SK-N-SH treated with all-trans-retinoic acid at 6 μM for 48 hours (cell line): ENCODE measurements around the gene DHX34.

ENCODE experiments used
- ATAC-seq: fragments of 200-7000 bp; cut with Tn5 transposase; 3 replicates; pipeline ENCODE4 v1.9.1; 2020; ENCODE audit warnings: mild to moderate bottlenecking, moderate library complexity
- ARNTL ChIP-seq: fragments of 450-650 bp; formaldehyde crosslinking; IDR thresholded peaks from 2 replicates; pipeline ENCODE4 v1.5.0; 2020; ENCODE audit warnings: low read depth, mild to moderate bottlenecking, moderate library complexity, borderline replicate concordance
- BACH2 ChIP-seq: fragments of 250-450 bp; sonication (Bioruptor Pico); IDR thresholded peaks from 2 replicates; pipeline ENCODE4 v1.9.0; 2021; ENCODE audit warnings: mild to moderate bottlenecking, borderline replicate concordance
- CREB5 ChIP-seq: fragments of 250-450 bp; sonication (Bioruptor Pico); IDR thresholded peaks from 2 replicates; pipeline ENCODE4 v1.5.1; 2020; ENCODE audit warnings: low read depth, mild to moderate bottlenecking, moderate library complexity
- CSDC2 ChIP-seq: fragments of 250-450 bp; sonication (Bioruptor Pico); IDR thresholded peaks from 2 replicates; pipeline ENCODE4 v1.5.0; 2020; ENCODE audit warnings: mild to moderate bottlenecking, moderate library complexity
- CSRNP3 ChIP-seq: fragments of 250-450 bp; sonication (Bioruptor Pico); IDR thresholded peaks from 2 replicates; pipeline ENCODE4 v1.5.1; 2021; ENCODE audit warnings: mild to moderate bottlenecking, moderate library complexity
- ESRRG ChIP-seq: fragments of 250-450 bp; sonication (Bioruptor Pico); IDR thresholded peaks from 2 replicates; pipeline ENCODE4 v1.6.1; 2021; ENCODE audit warnings: mild to moderate bottlenecking
- GLIS3 ChIP-seq: fragments of 250-450 bp; sonication (Bioruptor Pico); IDR thresholded peaks from 2 replicates; pipeline ENCODE4 v1.5.0; 2020; ENCODE audit warnings: mild to moderate bottlenecking, moderate library complexity
- ISL1 ChIP-seq: fragments of 250-450 bp; sonication (Bioruptor Pico); IDR thresholded peaks from 2 replicates; pipeline ENCODE4 v2.1.2; 2022; ENCODE audit warnings: mild to moderate bottlenecking, moderate library complexity
- OSR1 ChIP-seq: fragments of 250-450 bp; sonication (Bioruptor Pico); IDR thresholded peaks from 2 replicates; pipeline ENCODE4 v1.8.0; 2022; ENCODE audit warnings: moderate library complexity, mild to moderate bottlenecking, inconsistent platforms
- PATZ1 ChIP-seq: fragments of 250-450 bp; sonication (Bioruptor Pico); IDR thresholded peaks from 2 replicates; pipeline ENCODE4 v1.8.0; 2020; ENCODE audit warnings: mild to moderate bottlenecking, moderate library complexity, borderline replicate concordance
- POU6F1 ChIP-seq: fragments of 250-450 bp; sonication (Bioruptor Pico); IDR thresholded peaks from 2 replicates; pipeline ENCODE4 v1.8.0; 2021; ENCODE audit warnings: low read depth, mild to moderate bottlenecking, moderate library complexity, borderline replicate concordance
- PPARA ChIP-seq: fragments of 250-450 bp; sonication (Bioruptor Pico); IDR thresholded peaks from 2 replicates; pipeline ENCODE4 v1.5.0; 2020; ENCODE audit warnings: mild to moderate bottlenecking, borderline replicate concordance
- RARB ChIP-seq: fragments of 250-450 bp; sonication (Bioruptor Pico); IDR thresholded peaks from 2 replicates; pipeline ENCODE4 v1.8.0; 2021; ENCODE audit warnings: mild to moderate bottlenecking, moderate library complexity
- SNAI2 ChIP-seq: fragments of 250-450 bp; sonication (Bioruptor Pico); IDR thresholded peaks from 2 replicates; pipeline ENCODE4 v1.5.0; 2020; ENCODE audit warnings: mild to moderate bottlenecking, moderate library complexity
- TCF4 ChIP-seq: fragments of 250-450 bp; sonication (Bioruptor Pico); IDR thresholded peaks from 2 replicates; pipeline ENCODE4 v1.8.0; 2021; ENCODE audit warnings: mild to moderate bottlenecking, moderate library complexity, borderline replicate concordance
- TOX ChIP-seq: fragments of 250-450 bp; sonication (Bioruptor Pico); IDR thresholded peaks from 2 replicates; pipeline ENCODE4 v1.8.0; 2021; ENCODE audit warnings: mild to moderate bottlenecking, moderate library complexity, borderline replicate concordance
- TSHZ2 ChIP-seq: fragments of 250-450 bp; sonication (Bioruptor Pico); IDR thresholded peaks from 2 replicates; pipeline ENCODE4 v1.5.0; 2020; ENCODE audit warnings: mild to moderate bottlenecking, moderate library complexity
- ZC3H10 ChIP-seq: fragments of 250-450 bp; sonication (Bioruptor Pico); IDR thresholded peaks from 2 replicates; pipeline ENCODE4 v1.5.1; 2021; ENCODE audit warnings: mild to moderate bottlenecking, moderate library complexity
- ZFP3 ChIP-seq: fragments of 250-450 bp; sonication (Bioruptor Pico); IDR thresholded peaks from 2 replicates; pipeline ENCODE4 v1.5.0; 2020; ENCODE audit warnings: mild to moderate bottlenecking, moderate library complexity
- ZFP30 ChIP-seq: fragments of 450-650 bp; formaldehyde crosslinking; IDR thresholded peaks from 2 replicates; pipeline ENCODE4 v1.5.0; 2022; ENCODE audit warnings: mild to moderate bottlenecking, moderate library complexity
- ZNF565 ChIP-seq: fragments of 450-650 bp; formaldehyde crosslinking; conservative IDR thresholded peaks from 2 replicates; pipeline ENCODE4 v1.5.0; 2020; ENCODE audit warnings: low read depth, mild to moderate bottlenecking, moderate library complexity
- ZNF70 ChIP-seq: fragments of 450-650 bp; formaldehyde crosslinking; IDR thresholded peaks from 2 replicates; pipeline ENCODE4 v1.5.0; 2020; ENCODE audit warnings: mild to moderate bottlenecking, moderate library complexity
- ZNF8 ChIP-seq: fragments of 450-650 bp; formaldehyde crosslinking; IDR thresholded peaks from 2 replicates; pipeline ENCODE4 v1.5.0; 2020; ENCODE audit warnings: mild to moderate bottlenecking, moderate library complexity

DHX34 gene

GRCh38 chr19:47376589-47377144 is 27.6 kb downstream of the DHX34 start:
- TF ChIP-seq BACH2 (CRISPR knock-in tag) (no peak), PATZ1 (CRISPR knock-in tag) (no peak), CSDC2 (CRISPR knock-in tag) (no peak), GLIS3 (CRISPR knock-in tag) (no peak), ARNTL (CRISPR knock-in tag) (no peak), ZNF8 (CRISPR knock-in tag) (no peak), CSRNP3 (CRISPR knock-in tag) (no peak), TOX (CRISPR knock-in tag) (no peak), SNAI2 (CRISPR knock-in tag) (no peak), POU6F1 (CRISPR knock-in tag) (no peak), ZFP3 (CRISPR knock-in tag) (no peak), ESRRG (CRISPR knock-in tag) (no peak), ZFP30 (CRISPR knock-in tag) (no peak)
- ATAC-seq = no peak

GRCh38 chr19:47377208-47377701 is 28.1 kb downstream of the DHX34 start:
- TF ChIP-seq CSDC2 (CRISPR knock-in tag) = no peak
- TF ChIP-seq GLIS3 (CRISPR knock-in tag) = no peak
- no peak for TF ChIP-seq ESRRG (CRISPR knock-in tag)
- TF ChIP-seq ISL1 (CRISPR knock-in tag) = no peak
- no peak for TF ChIP-seq ZFP3 (CRISPR knock-in tag)
- no peak for TF ChIP-seq RARB (CRISPR knock-in tag)
- TF ChIP-seq ZNF8 (CRISPR knock-in tag) = no peak
- no peak for TF ChIP-seq ZFP30 (CRISPR knock-in tag)
- TF ChIP-seq TCF4 (CRISPR knock-in tag) = no peak
- no peak for TF ChIP-seq ZC3H10
- no peak for ATAC-seq

GRCh38 chr19:47377801-47378200 is 28.7 kb downstream of the DHX34 start:
- no peak for ATAC-seq
- no peak for TF ChIP-seq TSHZ2 (CRISPR knock-in tag)
- TF ChIP-seq TOX (CRISPR knock-in tag) = no peak
- no peak for TF ChIP-seq ZFP3 (CRISPR knock-in tag)
- TF ChIP-seq TCF4 (CRISPR knock-in tag) = no peak
- TF ChIP-seq ARNTL (CRISPR knock-in tag) = no peak
- no peak for TF ChIP-seq ZNF565 (CRISPR knock-in tag)
- TF ChIP-seq CSDC2 (CRISPR knock-in tag) = no peak
- TF ChIP-seq CREB5 = no peak
- TF ChIP-seq RARB (CRISPR knock-in tag) = no peak
- TF ChIP-seq CSRNP3 (CRISPR knock-in tag) = no peak
- TF ChIP-seq ZNF70 (CRISPR knock-in tag) = no peak
- no peak for TF ChIP-seq GLIS3 (CRISPR knock-in tag)
- no peak for TF ChIP-seq OSR1 (CRISPR knock-in tag)
- no peak for TF ChIP-seq PPARA (CRISPR knock-in tag)
- TF ChIP-seq SNAI2 (CRISPR knock-in tag) = no peak
- no peak for TF ChIP-seq ESRRG (CRISPR knock-in tag)
- TF ChIP-seq ZNF8 (CRISPR knock-in tag) = no peak
- TF ChIP-seq ZC3H10 = no peak
- no peak for TF ChIP-seq ISL1 (CRISPR knock-in tag)
- TF ChIP-seq POU6F1 (CRISPR knock-in tag) = no peak
